Upper lobe of right lung (tissue), 1 donor: ENCODE results near the gene DUOXA2. TPM values are rescaled to one million over a fixed set of nuclear protein-coding genes. Genes with fewer than 3 reads are reported as not detected.

Experiments used
- ATAC-seq: fragments of 200-7000 bp; cut with Tn5 transposase; one replicate; pipeline ENCODE4 v1.9.1; 2020; ENCODE audit warnings: mild to moderate bottlenecking, moderate library complexity
- DNase-seq: peaks from one replicate; pipeline ENCODE4 v3.0.0-alpha.2; 2020
- H3K27ac ChIP-seq: fragments of 200-600 bp; one replicate; pipeline ENCODE4 v1.8.0; 2022
- H3K27me3 ChIP-seq: fragments of 200-600 bp; one replicate; pipeline ENCODE4 v1.8.0; 2022; ENCODE audit warnings: mild to moderate bottlenecking
- H3K36me3 ChIP-seq: fragments of 200-600 bp; one replicate; pipeline ENCODE4 v1.8.0; 2022
- H3K4me1 ChIP-seq: fragments of 200-600 bp; one replicate; pipeline ENCODE4 v1.8.0; 2022
- H3K4me3 ChIP-seq: fragments of 200-600 bp; one replicate; pipeline ENCODE4 v1.8.0; 2022; ENCODE audit warnings: mild to moderate bottlenecking
- H3K9me3 ChIP-seq: fragments of 200-600 bp; one replicate; pipeline ENCODE4 v1.8.0; 2022
- intact Hi-C: fragments of 100-400 bp; cut with DNase I; formaldehyde crosslinking; loops from one replicate; pipeline ENCODE4 v1.11.0; 2022
- total RNA-seq: library from RNA; stranded (reverse); fragmentation: NEBNext Ultra II Directional; extraction: Animal tissue kit (Norgen Biotek cat#: 25700); gene quantifications from one replicate; pipeline ENCODE4 v1.2.1, GENCODE V29; 2021
- TF ChIP-seq, protein P1 (sequence below): fragments of 200-600 bp; IDR thresholded peaks from one replicate; pipeline ENCODE4 v1.8.0; 2022; ENCODE audit warnings: antibody characterized with exemption
- donor health status: DM: no; HTN: yes; CAD: no; lungs with severe emphysema.

Gene DUOXA2
- total RNA-seq, 1 donor from 2014 or later = not detected

DNA sequence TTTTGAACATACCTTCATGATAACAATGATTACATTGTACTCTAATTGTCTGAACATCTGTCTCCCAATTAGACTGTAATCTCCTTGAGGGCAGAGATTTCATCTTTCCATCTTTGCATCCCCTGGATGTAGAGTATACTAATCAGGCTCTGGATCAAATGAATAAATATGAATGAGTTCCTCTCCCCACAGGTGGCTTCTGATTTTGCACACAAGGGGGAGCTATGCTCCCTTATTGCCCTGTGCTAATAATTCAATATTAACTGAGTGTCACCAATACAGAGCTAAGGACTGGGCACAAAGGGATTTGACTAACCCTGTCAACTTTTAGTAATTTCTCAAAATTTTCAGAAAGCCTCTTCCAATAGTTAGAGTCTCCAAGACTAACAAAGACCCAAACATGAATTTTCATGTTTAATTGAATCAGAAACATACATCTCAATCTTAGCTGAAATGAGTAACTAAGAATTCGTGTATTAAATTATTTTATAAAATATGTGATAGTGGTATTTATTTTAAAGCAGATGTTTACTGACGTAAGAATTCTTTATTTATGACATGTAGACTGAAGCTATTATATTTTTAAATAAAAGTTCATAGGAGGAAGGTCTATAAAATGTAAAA is 12.5 kb downstream of the DUOXA2 start:
- H3K27ac ChIP-seq = no peak overlapping the region
- no peaks in the 10 kb centered on the region for H3K9me3 ChIP-seq
- DNase-seq = peak; percentile 3
- H3K27me3 ChIP-seq = peaks cover 46% of the 10 kb centered on the region
- H3K36me3 ChIP-seq = no peaks in the 10 kb centered on the region
- TF ChIP-seq, protein P1, sequence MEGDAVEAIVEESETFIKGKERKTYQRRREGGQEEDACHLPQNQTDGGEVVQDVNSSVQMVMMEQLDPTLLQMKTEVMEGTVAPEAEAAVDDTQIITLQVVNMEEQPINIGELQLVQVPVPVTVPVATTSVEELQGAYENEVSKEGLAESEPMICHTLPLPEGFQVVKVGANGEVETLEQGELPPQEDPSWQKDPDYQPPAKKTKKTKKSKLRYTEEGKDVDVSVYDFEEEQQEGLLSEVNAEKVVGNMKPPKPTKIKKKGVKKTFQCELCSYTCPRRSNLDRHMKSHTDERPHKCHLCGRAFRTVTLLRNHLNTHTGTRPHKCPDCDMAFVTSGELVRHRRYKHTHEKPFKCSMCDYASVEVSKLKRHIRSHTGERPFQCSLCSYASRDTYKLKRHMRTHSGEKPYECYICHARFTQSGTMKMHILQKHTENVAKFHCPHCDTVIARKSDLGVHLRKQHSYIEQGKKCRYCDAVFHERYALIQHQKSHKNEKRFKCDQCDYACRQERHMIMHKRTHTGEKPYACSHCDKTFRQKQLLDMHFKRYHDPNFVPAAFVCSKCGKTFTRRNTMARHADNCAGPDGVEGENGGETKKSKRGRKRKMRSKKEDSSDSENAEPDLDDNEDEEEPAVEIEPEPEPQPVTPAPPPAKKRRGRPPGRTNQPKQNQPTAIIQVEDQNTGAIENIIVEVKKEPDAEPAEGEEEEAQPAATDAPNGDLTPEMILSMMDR = peak; percentile 68
- intact Hi-C loops = no loop called here
- peaks cover 4% of the 10 kb centered on the region for H3K4me1 ChIP-seq
- peak; percentile 15 for ATAC-seq
- H3K4me3 ChIP-seq = no peak overlapping the region

DNA sequence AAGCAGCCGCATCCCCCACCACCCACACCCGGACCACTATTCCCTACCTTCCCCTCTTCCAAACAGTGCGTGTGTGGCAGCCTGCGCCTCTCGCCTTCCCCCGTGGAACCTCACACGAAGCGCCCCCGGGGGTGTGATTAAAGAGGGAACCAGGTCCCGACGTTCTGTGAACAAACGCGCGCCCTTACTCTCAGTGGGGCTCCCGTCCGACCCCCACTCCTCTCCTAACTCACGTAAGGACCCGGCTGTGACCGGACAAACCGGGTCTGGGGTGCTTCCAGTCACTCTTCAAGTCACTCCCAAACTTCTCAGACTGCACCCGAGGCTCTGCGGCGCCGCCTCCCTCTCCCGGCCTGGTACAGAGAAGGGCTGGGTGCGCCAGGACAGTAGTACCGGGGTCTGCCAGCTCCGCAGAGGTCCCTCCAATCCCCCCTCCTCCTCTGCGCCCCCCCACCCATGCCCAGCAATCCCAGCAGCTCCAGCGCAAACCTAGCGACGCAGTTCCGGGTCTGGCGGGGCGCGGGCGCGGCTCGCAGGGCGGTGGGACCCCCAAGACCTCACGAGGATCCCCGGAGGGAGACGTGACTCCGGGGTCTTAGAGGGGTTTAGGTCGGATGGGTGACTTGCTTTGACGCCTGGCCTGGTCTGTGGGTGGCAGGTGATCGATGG is 15.0 kb downstream of the DUOXA2 start:
- DNase-seq = peak; percentile 80
- Histone ChIP-seq H3K9me3 (no peaks in the 10 kb centered on the region), H3K27me3 (peaks cover 49% of the 10 kb centered on the region), H3K36me3 (no peaks in the 10 kb centered on the region), H3K27ac (peak overlapping the region; percentile 80), H3K4me3 (peak overlapping the region; percentile 56), H3K4me1 (no peaks in the 10 kb centered on the region)
- intact Hi-C loops = no loop called here
- TF ChIP-seq, protein P1 = no peak
- peak; percentile 48 for ATAC-seq

GRCh38 chr15:45129651-45130129 is 15.6 kb downstream of the DUOXA2 start, which contains the start of the genes DUOX1 and DUOXA1:
DUOX1 (plus strand) TSS chr15:45129994; CDS start chr15:45131967, 1,973 bp downstream.
DUOXA1 (minus strand) TSS chr15:45129879; CDS start chr15:45123014, 6,865 bp downstream.
- peak within 1 kb of the TSS; percentile 80 for H3K27ac ChIP-seq
- peak; percentile 91 for ATAC-seq

GRCh38 chr15:45130291-45131000 is 16.3 kb downstream of the DUOXA2 start:
- intact Hi-C loops = no loop called here
- TF ChIP-seq, protein P1 = no peak
- DNase-seq (peak; percentile 63), ATAC-seq (peak; percentile 2)
- no peaks in the 10 kb centered on the region for H3K9me3 ChIP-seq
- H3K27ac ChIP-seq = peak overlapping the region; percentile 80
- peaks cover 9% of the 10 kb centered on the region for H3K4me1 ChIP-seq
- no peaks in the 10 kb centered on the region for H3K36me3 ChIP-seq
- H3K4me3 ChIP-seq = peak overlapping the region; percentile 56
- peaks cover 56% of the 10 kb centered on the region for H3K27me3 ChIP-seq

More at GRCh38 chr15:45129651-45130129, 15.6 kb downstream of the DUOXA2 start, which contains the start of the genes DUOX1 and DUOXA1:
- TF ChIP-seq, protein P1 = no peak
- Histone ChIP-seq H3K9me3 (no peaks in the 10 kb centered on the region), H3K4me1 (peaks cover 2% of the 10 kb centered on the region), H3K36me3 (no peaks in the 10 kb centered on the region), H3K4me3 (peak within 1 kb of the TSS; percentile 56), H3K27me3 (peaks cover 50% of the 10 kb centered on the region)
- peak; percentile 94 for DNase-seq
- intact Hi-C loops = no loop called here

GRCh38 chr15:45131510-45131909 is 17.4 kb downstream of the DUOXA2 start:
- H3K27me3 ChIP-seq = peaks cover 56% of the 10 kb centered on the region
- H3K27ac ChIP-seq = peak overlapping the region; percentile 80
- H3K4me3 ChIP-seq = peak overlapping the region; percentile 56
- H3K36me3 ChIP-seq = no peaks in the 10 kb centered on the region
- H3K4me1 ChIP-seq = peaks cover 9% of the 10 kb centered on the region
- intact Hi-C loops = no loop called here
- ATAC-seq (peak; percentile 5), DNase-seq (peak; percentile 71)
- TF ChIP-seq, protein P1 = no peak
- H3K9me3 ChIP-seq = no peaks in the 10 kb centered on the region
